ENCODE results near the gene ASTN2. TPM values are rescaled to one million over a fixed set of nuclear protein-coding genes. Genes with fewer than 3 reads are reported as not detected.

Gene ASTN2
- total RNA-seq, 1 experiment from 2014 or later = 4.8 TPM

GRCh38 chr9:116495725-116496124, 919.1 kb downstream of the ASTN2 start:
- Histone ChIP-seq H2AFZ (ENCODE audit: low read depth, low read length, poor library complexity, severe bottlenecking) (no peak overlapping the region), H3K27ac (ENCODE audit: low read depth, low read length) (no peak overlapping the region), H4K20me1 (ENCODE audit: insufficient read depth) (no peaks in the 10 kb centered on the region), H3K4me3 (replicated peaks in 1 of 2; ENCODE audit: low read depth in 1 of 2, low read length in 2 of 2) (no peak overlapping the region), H3K9ac (ENCODE audit: low read length) (no peak overlapping the region), H3K4me2 (ENCODE audit: low read length) (no peak overlapping the region), H3K79me2 (ENCODE audit: insufficient read depth, low read length) (no peaks in the 10 kb centered on the region), H3K27me3 (ENCODE audit: insufficient read depth, low read length) (no peaks in the 10 kb centered on the region), H3K36me3 (ENCODE audit: control insufficient read depth in 1 of 2, insufficient read depth in 2 of 2, low read length in 2 of 2) (no peaks in the 10 kb centered on the region), H3K4me1 (ENCODE audit: control insufficient read depth in 1 of 2, insufficient read depth in 2 of 2, low read length in 2 of 2) (peaks cover 7 to 36% of the 10 kb centered on the region in 2 experiments; a peak in 3 of 4 replicates), H3K9me2 (ENCODE audit: insufficient read depth) (no peaks in the 10 kb centered on the region), H3K9me3 (ENCODE audit: control insufficient read depth in 1 of 2, insufficient read depth in 1 of 2, low read depth in 1 of 2, low read length in 2 of 2) (no peaks in the 10 kb centered on the region)
- no peak for DNase-seq (ENCODE audit: low read depth, low spot score)
- intact Hi-C loops (cut with micrococcal nuclease) = loop anchor here (2.0 to 5.0 kb wide), 4 partner anchors 77 to 613 kb away; partner anchors contain the start of gene PAPPA
- BruUV-seq (replicated peaks) = no TSS peak
- CTCF ChIA-PET = interaction anchor here (0.6 to 1.6 kb wide), 4 partner anchors 8 to 151 kb away, joined by 3 to 4 read pairs (median 4); no protein-coding TSS in a partner anchor
- TF ChIP-seq ATF3 (IDR thresholded peaks at IDR 0.05) = no peak
- no peak for TF ChIP-seq POLR2AphosphoS5 (IDR thresholded peaks at IDR 0.05; ENCODE audit: low read depth, low read length)
- TF ChIP-seq MAX (IDR thresholded peaks at IDR 0.05) = no peak
- no peak for TF ChIP-seq EZH2phosphoT487 (IDR thresholded peaks at IDR 0.05; ENCODE audit: borderline replicate concordance)
- no peak for TF ChIP-seq SIN3A (IDR thresholded peaks at IDR 0.05; ENCODE audit: low read depth)
- TF ChIP-seq JUND (IDR thresholded peaks at IDR 0.05) = no peak
- TF ChIP-seq YY1 (IDR thresholded peaks at IDR 0.05; ENCODE audit: extremely low read depth, insufficient replicate concordance, low read depth, low read length) = no peak
- TF ChIP-seq RAD21 (IDR thresholded peaks at IDR 0.05; ENCODE audit: low read depth) = no peak
- TF ChIP-seq ZNF274 (IDR thresholded peaks at IDR 0.05; ENCODE audit: low read depth, low read length) = no peak
- TF ChIP-seq FOSL1 (IDR thresholded peaks at IDR 0.05; ENCODE audit: low read depth) = no peak
- no peak for TF ChIP-seq SRF (IDR thresholded peaks at IDR 0.05; ENCODE audit: low read depth)
- TF ChIP-seq ZFX (IDR thresholded peaks at IDR 0.05) = no peak
- TF ChIP-seq ZBTB33 (IDR thresholded peaks at IDR 0.05; ENCODE audit: extremely low read depth, insufficient replicate concordance, low read length) = no peak
- no peak for TF ChIP-seq ELF1 (IDR thresholded peaks at IDR 0.05; ENCODE audit: borderline replicate concordance, low read depth)
- no peak for TF ChIP-seq SP1 (IDR thresholded peaks at IDR 0.05; ENCODE audit: low read depth)
- TF ChIP-seq TCF7L2 (IDR thresholded peaks at IDR 0.05; ENCODE audit: borderline replicate concordance, extremely low read depth, insufficient read depth, insufficient read length) = no peak
- TF ChIP-seq CEBPB (IDR thresholded peaks at IDR 0.05; ENCODE audit: low read depth) = no peak
- RAD21 ChIA-PET (ENCODE audit: low non-redundant PET in 1 of 2, low total read pairs in 2 of 2, uncharacterized antibody in 2 of 2, unreplicated experiment in 2 of 2) = no interaction called here
- POLR2A ChIA-PET = no interaction called here
- no peak for ATAC-seq
